Endothelial cell of umbilical vein (primary cell): ENCODE results near the gene ULBP1. TPM values are rescaled to one million over a fixed set of nuclear protein-coding genes. Genes with fewer than 3 reads are reported as not detected.

ENCODE experiments used
- BruUV-seq: library from RNA; stranded (reverse); fragments of 400-500 nt; replicated peaks from 2 replicates; lab custom pipeline; 2021; lab: Mats Ljungman, UMichigan
- CTCF ChIA-PET: fragments of 300-600, 350-600 bp; sonication (Branson Sonifier 250); formaldehyde crosslinking; loops from one replicate; lab custom pipeline; 2021; ENCODE audit warnings: antibody characterized with exemption, inconsistent platforms; lab: Charles Lee
- POLR2A ChIA-PET: fragments of 300-600, 350-600 bp; sonication (Branson Sonifier 250); formaldehyde crosslinking; loops from one replicate; lab custom pipeline; 2021; ENCODE audit warnings: antibody characterized with exemption, inconsistent platforms; lab: Charles Lee
- DNase-seq: peaks from one replicate; pipeline ENCODE4 v3.0.0-alpha.2; 2011; ENCODE audit warnings: low read depth, low spot score
- FAIRE-seq: peaks from 2 replicates; lab custom pipeline; 2011; peaks lifted over from hg19 to GRCh38; lab: Jason Lieb, UNC
- H2AFZ ChIP-seq: 2 replicates; pipeline ENCODE4 v1.6.0; 2012; ENCODE audit warnings: low read depth, low read length, control low read depth, inconsistent platforms
- H3K27ac ChIP-seq: 2 replicates; pipeline ENCODE4 v1.5.1; 2011; ENCODE audit warnings: low read depth, mild to moderate bottlenecking, control low read depth, low read length, moderate library complexity; ENCODE audit not compliant: insufficient read depth
- H3K27me3 ChIP-seq, 2 experiments: 2 replicates each; pipeline versions ENCODE4 v1.6.0 to v1.6.1; 2011; ENCODE audit warnings: low read length in 2 of 2, mixed read lengths in 1 of 2; ENCODE audit not compliant: control insufficient read depth in 2 of 2, insufficient read depth in 2 of 2
- H3K36me3 ChIP-seq, 2 experiments: 2 replicates in 1 of 2; 3 replicates in 1 of 2; pipeline ENCODE4 v1.5.1; 2011; ENCODE audit warnings: low read length in 2 of 2, mild to moderate bottlenecking in 1 of 2, moderate library complexity in 1 of 2; ENCODE audit not compliant: control insufficient read depth in 2 of 2, insufficient read depth in 2 of 2; ENCODE audit errors: extremely low read depth in 1 of 2
- H3K4me1 ChIP-seq: 3 replicates; pipeline ENCODE4 v1.5.1; 2011; ENCODE audit warnings: mild to moderate bottlenecking, low read length; ENCODE audit not compliant: control insufficient read depth, insufficient read depth; ENCODE audit errors: extremely low read depth
- H3K4me2 ChIP-seq: 2 replicates; pipeline ENCODE4 v1.6.1; 2011; ENCODE audit warnings: low read length, control low read depth, mixed read lengths; ENCODE audit not compliant: insufficient read depth
- H3K4me3 ChIP-seq, 3 experiments: fragments of 200-600 bp in 1 of 3; sonication (generic), shearing (Covaris generic) in 1 of 3; replicated peaks in 1 of 3; 2 replicates each; pipeline ENCODE4 v1.5.1; 2011 to 2016; ENCODE audit warnings: control low read depth in 3 of 3, low read length in 3 of 3, mild to moderate bottlenecking in 2 of 3, inconsistent platforms in 1 of 3, low read depth in 1 of 3, moderate library complexity in 1 of 3; ENCODE audit not compliant: insufficient read depth in 1 of 3
- H3K79me2 ChIP-seq: 2 replicates; pipeline ENCODE4 v1.6.0; 2012; ENCODE audit warnings: low read length, inconsistent platforms; ENCODE audit not compliant: control insufficient read depth, insufficient read depth
- H3K9ac ChIP-seq: replicated peaks from 2 replicates; pipeline ENCODE3; 2011; ENCODE audit warnings: low read length, control low read depth; ENCODE audit not compliant: insufficient read depth; ENCODE audit errors: extremely low read depth
- H3K9me1 ChIP-seq: replicated peaks from 3 replicates; pipeline ENCODE4 v1.6.0; 2011; ENCODE audit warnings: mild to moderate bottlenecking, low read length; ENCODE audit not compliant: control insufficient read depth, insufficient read depth; ENCODE audit errors: extremely low read depth
- H3K9me3 ChIP-seq: replicated peaks from 2 replicates; pipeline ENCODE4 v1.5.1; 2012; ENCODE audit warnings: low read length, inconsistent platforms; ENCODE audit not compliant: control insufficient read depth, insufficient read depth
- H4K20me1 ChIP-seq: replicated peaks from 2 replicates; pipeline ENCODE3; 2011; ENCODE audit warnings: mild to moderate bottlenecking, low read length; ENCODE audit not compliant: control insufficient read depth, insufficient read depth; ENCODE audit errors: extremely low read depth
- EZH2 ChIP-seq: IDR thresholded peaks from 2 replicates; pipeline ENCODE4 v1.6.1; 2012; ENCODE audit warnings: borderline replicate concordance, low read depth, mild to moderate bottlenecking, moderate library complexity, low read length, inconsistent platforms; ENCODE audit not compliant: severe bottlenecking
- FOS ChIP-seq: IDR thresholded peaks from 2 replicates; pipeline ENCODE4 v1.6.1; 2011; ENCODE audit warnings: mild to moderate bottlenecking, low read length, moderate library complexity, borderline replicate concordance; ENCODE audit not compliant: insufficient read depth
- GATA2 ChIP-seq: IDR thresholded peaks from 2 replicates; pipeline ENCODE4 v1.7.0; 2011; ENCODE audit warnings: low read depth, mild to moderate bottlenecking, moderate library complexity, mixed read lengths, low read length; ENCODE audit not compliant: insufficient read length, insufficient read depth
- JUN ChIP-seq: IDR thresholded peaks from 2 replicates; pipeline ENCODE4 v1.6.1; 2011; ENCODE audit warnings: borderline replicate concordance, low read depth; ENCODE audit not compliant: insufficient read length, insufficient read depth
- MYC ChIP-seq: IDR thresholded peaks from one replicate; pipeline ENCODE4 v1.6.1; 2011; ENCODE audit warnings: mild to moderate bottlenecking, low read depth, low read length
- POLR2A ChIP-seq: IDR thresholded peaks from 2 replicates; pipeline ENCODE4 v1.6.1; 2012; ENCODE audit warnings: low read depth, mild to moderate bottlenecking, control low read depth, low read length
- POLR2AphosphoS5 ChIP-seq: IDR thresholded peaks from 2 replicates; pipeline ENCODE4 v1.6.1; 2012; ENCODE audit warnings: low read depth, mild to moderate bottlenecking, control low read depth, low read length, moderate library complexity; ENCODE audit not compliant: insufficient read depth
- dilution Hi-C: fragments of 300-500 bp; cut with MboI; formaldehyde crosslinking; loops from one replicate; pipeline ENCODE4 v1.15.0; 2019; ENCODE audit warnings: low sequenced_read_pairs; ENCODE audit not compliant: extremely low pct_ligation_motif_present
- intact Hi-C: fragments of 100-400 bp; cut with micrococcal nuclease; formaldehyde crosslinking; loops from one replicate; pipeline ENCODE4 v1.10.0; 2022
- polyA plus RNA-seq, 4 experiments: library from polyadenylated mRNA; depleted of rRNA in 3 of 4; stranded (reverse) in 3 of 4; unstranded in 1 of 4; fragments of >200 nt; gene quantifications; 2 replicates each; pipeline versions ENCODE4 v1.2.1 to v1.2.3, GENCODE V29; 2011 to 2012; ENCODE audit warnings: missing spikeins in 1 of 4
- total RNA-seq: library from RNA; stranded (reverse); gene quantifications from 2 replicates; pipeline ENCODE4 v1.2.3, GENCODE V29; 2021
- TF ChIP-seq, protein P1 (sequence below): IDR thresholded peaks from 2 replicates; pipeline ENCODE4 v1.6.1; 2011; ENCODE audit not compliant: insufficient read depth, insufficient read length
- TF ChIP-seq, protein P2 (sequence below), 2 donors: IDR thresholded peaks; 1 replicate in 1 of 2; 2 replicates in 1 of 2; pipeline ENCODE4 v1.5.1; 2011; ENCODE audit warnings: low read length in 2 of 2, mild to moderate bottlenecking in 2 of 2, moderate library complexity in 2 of 2, control low read depth in 1 of 2, inconsistent platforms in 1 of 2, low read depth in 1 of 2; ENCODE audit not compliant: insufficient read depth in 1 of 2; ENCODE audit errors: extremely low read depth in 1 of 2

ULBP1 gene
- total and polyA plus RNA-seq, 2 donors (not counting 3 experiments of a cell fraction or from before 2014, with no cell fraction given): 0.33 to 1.4 TPM

DNA sequence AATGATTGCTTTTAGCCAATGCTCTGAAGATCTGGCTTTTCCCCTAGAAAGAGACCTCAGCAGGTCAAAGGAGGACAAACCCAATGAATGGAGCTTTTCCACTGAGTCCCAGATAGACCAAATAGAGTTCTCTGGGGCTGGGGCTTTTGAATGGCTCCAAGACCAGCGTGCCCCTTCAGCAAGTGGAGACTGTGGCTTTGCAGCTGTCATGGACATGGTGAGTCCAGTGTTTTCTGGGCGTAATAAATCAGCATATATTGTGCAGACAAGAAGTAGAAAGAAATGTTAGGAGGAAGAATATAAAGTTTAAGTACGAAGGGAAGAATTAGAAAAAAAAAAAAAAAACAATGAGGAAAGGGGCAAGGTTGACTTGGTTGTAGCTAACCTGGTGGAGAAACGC is 28.1 kb downstream of the ULBP1 start:
- no peak for FAIRE-seq
- TF ChIP-seq MYC: no peak
- no peak for TF ChIP-seq POLR2A
- TF ChIP-seq, protein P1, sequence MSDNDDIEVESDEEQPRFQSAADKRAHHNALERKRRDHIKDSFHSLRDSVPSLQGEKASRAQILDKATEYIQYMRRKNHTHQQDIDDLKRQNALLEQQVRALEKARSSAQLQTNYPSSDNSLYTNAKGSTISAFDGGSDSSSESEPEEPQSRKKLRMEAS: no peak
- TF ChIP-seq FOS: no peak
- TF ChIP-seq JUN: no peak
- TF ChIP-seq, protein P2, sequence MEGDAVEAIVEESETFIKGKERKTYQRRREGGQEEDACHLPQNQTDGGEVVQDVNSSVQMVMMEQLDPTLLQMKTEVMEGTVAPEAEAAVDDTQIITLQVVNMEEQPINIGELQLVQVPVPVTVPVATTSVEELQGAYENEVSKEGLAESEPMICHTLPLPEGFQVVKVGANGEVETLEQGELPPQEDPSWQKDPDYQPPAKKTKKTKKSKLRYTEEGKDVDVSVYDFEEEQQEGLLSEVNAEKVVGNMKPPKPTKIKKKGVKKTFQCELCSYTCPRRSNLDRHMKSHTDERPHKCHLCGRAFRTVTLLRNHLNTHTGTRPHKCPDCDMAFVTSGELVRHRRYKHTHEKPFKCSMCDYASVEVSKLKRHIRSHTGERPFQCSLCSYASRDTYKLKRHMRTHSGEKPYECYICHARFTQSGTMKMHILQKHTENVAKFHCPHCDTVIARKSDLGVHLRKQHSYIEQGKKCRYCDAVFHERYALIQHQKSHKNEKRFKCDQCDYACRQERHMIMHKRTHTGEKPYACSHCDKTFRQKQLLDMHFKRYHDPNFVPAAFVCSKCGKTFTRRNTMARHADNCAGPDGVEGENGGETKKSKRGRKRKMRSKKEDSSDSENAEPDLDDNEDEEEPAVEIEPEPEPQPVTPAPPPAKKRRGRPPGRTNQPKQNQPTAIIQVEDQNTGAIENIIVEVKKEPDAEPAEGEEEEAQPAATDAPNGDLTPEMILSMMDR (IDR thresholded peaks at IDR 0.05; ENCODE audit: extremely low read depth in 1 of 2, insufficient read depth in 1 of 2, low read depth in 1 of 2, low read length in 2 of 2): no peak
- TF ChIP-seq EZH2: no peak
- TF ChIP-seq POLR2AphosphoS5: no peak
- TF ChIP-seq GATA2: no peak
- Histone ChIP-seq H3K4me2 (no peak overlapping the region), H3K9ac (no peak overlapping the region), H3K4me3 (no peak overlapping the region), H3K27ac (no peak overlapping the region), H3K27me3 (peaks cover 69 to 78% of the 10 kb centered on the region in 2 experiments), H2AFZ (no peak overlapping the region), H3K79me2 (no peaks in the 10 kb centered on the region), H4K20me1 (no peaks in the 10 kb centered on the region), H3K36me3 (no peaks in the 10 kb centered on the region), H3K9me1 (no peaks in the 10 kb centered on the region), H3K9me3 (no peaks in the 10 kb centered on the region), H3K4me1 (peaks cover 6% of the 10 kb centered on the region)
- intact Hi-C loops (no loop called here), dilution Hi-C loops (no loop called here)
- POLR2A ChIA-PET: no interaction called here
- no TSS peak for BruUV-seq
- no peak for DNase-seq
- CTCF ChIA-PET: interaction anchor here (1.0 to 1.2 kb wide), 2 partner anchors 25 to 89 kb away, joined by 3 read pairs; no protein-coding TSS in a partner anchor
